CMK (cell line): ENCODE measurements around the gene NEU2.
"Not testable (repeated sequence)": the region's sequence is repeated elsewhere in the genome, so short reads cannot be mapped to it uniquely, and the experiment has no call there.

Source experiments
- DNase-seq: peaks from one replicate; pipeline ENCODE4 v3.0.0-alpha.2; 2010; ENCODE audit warnings: low read depth

NEU2 gene

GRCh38 chr2:233035426-233036161, 3.1 kb downstream of the NEU2 start:
- no peak for DNase-seq

GRCh38 chr2:233036162-233036838, 3.8 kb downstream of the NEU2 start:
- no peak for DNase-seq

- no peak for DNase-seq
Observed at GRCh38 chr2:233037078-233037477, 4.6 kb downstream of the NEU2 start.

- no peak for DNase-seq
Observed at GRCh38 chr2:233039212-233039845, 6.9 kb downstream of the NEU2 start.

- DNase-seq: no peak
Observed at GRCh38 chr2:233039846-233040530, 7.5 kb downstream of the NEU2 start.

GRCh38 chr2:233040571-233040970, 8.1 kb downstream of the NEU2 start:
- DNase-seq: no peak

- DNase-seq: no peak
Observed at GRCh38 chr2:233041722-233042323, 9.4 kb downstream of the NEU2 start.

GRCh38 chr2:233042549-233042948, 10.1 kb downstream of the NEU2 start:
- no peak for DNase-seq

GRCh38 chr2:233044974-233045605, 12.6 kb downstream of the NEU2 start:
- DNase-seq: no peak

- no peak for DNase-seq
Observed at GRCh38 chr2:233047206-233047605, 14.7 kb downstream of the NEU2 start.

GRCh38 chr2:233047667-233048066, 15.2 kb downstream of the NEU2 start:
- no peak for DNase-seq

GRCh38 chr2:233048569-233049193, 16.2 kb downstream of the NEU2 start:
- no peak for DNase-seq

- no peak for DNase-seq
Observed at GRCh38 chr2:233049194-233049761, 16.8 kb downstream of the NEU2 start.

- DNase-seq: no peak
Observed at GRCh38 chr2:233051241-233052149, 19.0 kb downstream of the NEU2 start.

GRCh38 chr2:233052517-233052916, 20.0 kb downstream of the NEU2 start:
- DNase-seq: not testable (repeated sequence)

- no peak for DNase-seq
Observed at GRCh38 chr2:233053928-233054784, 21.7 kb downstream of the NEU2 start.

- no peak for DNase-seq
Observed at GRCh38 chr2:233055362-233055761, 22.9 kb downstream of the NEU2 start.

- no peak for DNase-seq
Observed at GRCh38 chr2:233056961-233057605, 24.6 kb downstream of the NEU2 start.
